Measurements from ENCODE around the gene WDR93.

WDR93 gene

GRCh38 chr15:89735773-89736172 is 45.2 kb downstream of the WDR93 start (continued):
- no peak for TF ChIP-seq ZNF19 (tag by site-specific recombination; IDR thresholded peaks at IDR 0.05; ENCODE audit: low read depth)
- TF ChIP-seq ZNF571 (tag by site-specific recombination; IDR thresholded peaks at IDR 0.05), result no peak

GRCh38 chr15:89740137-89740536 is 49.5 kb downstream of the WDR93 start:
- ChIA-PET CTCF (interaction anchor here (0.6 to 4.0 kb wide), 38 partner anchors 9 to 1466 kb away, joined by 3 to 73 read pairs (median 5); partner anchors contain the start of genes MESP1, PEX11A and WDR93), POLR2A (interaction anchor here (1.0 to 1.1 kb wide), 3 partner anchors 10 to 158 kb away, joined by 3 to 8 read pairs (median 3); partner anchors contain the start of gene MESP1)
- Histone ChIP-seq H3K9me3 (ENCODE audit: control insufficient read depth, insufficient read depth, low read depth, low read length) (no peaks in the 10 kb centered on the region), H3K4me1 (ENCODE audit: control insufficient read depth, insufficient read depth, low read length) (no peaks in the 10 kb centered on the region), H3K36me3 (ENCODE audit: control insufficient read depth in 2 of 2, insufficient read depth in 1 of 2, low read length in 2 of 2) (no peaks in the 10 kb centered on the region), H3K27ac (ENCODE audit: extremely low read depth, low read depth, low read length) (no peak overlapping the region), H3K4me3 (ENCODE audit: low read depth, low read length) (no peak overlapping the region)
- 0 out of 2 replicates have a peak, but pooled peaks have one; percentile 13 for TF ChIP-seq KLF17 (tag by site-specific recombination; IDR thresholded peaks at IDR 0.05)
- TF ChIP-seq ZNF311 (tag by site-specific recombination; IDR thresholded peaks at IDR 0.05; ENCODE audit: borderline replicate concordance), result no peak
- peak; percentile 47; the same call in 1 of the 2 replicates for TF ChIP-seq ZBTB17 (tag by site-specific recombination; IDR thresholded peaks at IDR 0.05)
- no peak for TF ChIP-seq ZNF366 (tag by site-specific recombination; conservative IDR thresholded peaks at IDR 0.05)
- TF ChIP-seq ZNF121 (tag by site-specific recombination; IDR thresholded peaks at IDR 0.05), result no peak
- TF ChIP-seq ZBTB7A (tag by site-specific recombination; IDR thresholded peaks at IDR 0.05; ENCODE audit: low read depth), result no peak
- TF ChIP-seq GLI4 (tag by site-specific recombination; IDR thresholded peaks at IDR 0.05), result no peak
- TF ChIP-seq ZEB2 (tag by site-specific recombination; IDR thresholded peaks at IDR 0.05), result peak; percentile 27; the same call in 1 of the 2 replicates
- TF ChIP-seq TSHZ1 (tag by site-specific recombination; IDR thresholded peaks at IDR 0.05; ENCODE audit: borderline replicate concordance), result no peak
- no peak for TF ChIP-seq ZNF549 (tag by site-specific recombination; IDR thresholded peaks at IDR 0.05)
- TF ChIP-seq ZNF341 (tag by site-specific recombination; IDR thresholded peaks at IDR 0.05; ENCODE audit: low read depth), result no peak
- TF ChIP-seq ZNF837 (tag by site-specific recombination; IDR thresholded peaks at IDR 0.05), result no peak
- TF ChIP-seq ZNF600 (tag by site-specific recombination; IDR thresholded peaks at IDR 0.05), result peak; percentile 50; the same call in 1 of the 2 replicates
- 0 out of 2 replicates have a peak, but pooled peaks have one; percentile 9 for TF ChIP-seq ZBTB8A (tag by site-specific recombination; IDR thresholded peaks at IDR 0.05)
- no peak for TF ChIP-seq ZNF473 (tag by site-specific recombination; IDR thresholded peaks at IDR 0.05)
- no peak for TF ChIP-seq ZNF266 (tag by site-specific recombination; IDR thresholded peaks at IDR 0.05; ENCODE audit: low read depth)
- TF ChIP-seq ZBTB44 (tag by site-specific recombination; IDR thresholded peaks at IDR 0.05), result no peak
- no peak for TF ChIP-seq ZNF521 (tag by site-specific recombination; IDR thresholded peaks at IDR 0.05)
- TF ChIP-seq ZNF654 (tag by site-specific recombination; IDR thresholded peaks at IDR 0.05; ENCODE audit: low read depth), result peak; percentile 88
- no peak for TF ChIP-seq ZNF169 (tag by site-specific recombination; IDR thresholded peaks at IDR 0.05)
- 0 out of 2 replicates have a peak, but pooled peaks have one; percentile 11 for TF ChIP-seq KLF1 (tag by site-specific recombination; IDR thresholded peaks at IDR 0.05)
- no peak for TF ChIP-seq ZNF792 (tag by site-specific recombination; IDR thresholded peaks at IDR 0.05)
- TF ChIP-seq ZNF777 (tag by site-specific recombination; IDR thresholded peaks at IDR 0.05; ENCODE audit: borderline replicate concordance), result no peak
- TF ChIP-seq FEZF1 (tag by site-specific recombination; IDR thresholded peaks at IDR 0.05), result no peak
- TF ChIP-seq ZNF791 (tag by site-specific recombination; IDR thresholded peaks at IDR 0.05), result no peak
- TF ChIP-seq ZNF529 (tag by site-specific recombination; IDR thresholded peaks at IDR 0.05; ENCODE audit: insufficient replicate concordance), result no peak
- no peak for TF ChIP-seq ZSCAN16 (tag by site-specific recombination; IDR thresholded peaks at IDR 0.05)
- peak; percentile 44 for TF ChIP-seq GLIS1 (tag by site-specific recombination; IDR thresholded peaks at IDR 0.05)
- no peak for TF ChIP-seq ELK4 (IDR thresholded peaks at IDR 0.05; ENCODE audit: borderline replicate concordance, low read depth, low read length)
- peak; percentile 24; the same call in 1 of the 2 replicates for TF ChIP-seq GLIS2 (tag by site-specific recombination; IDR thresholded peaks at IDR 0.05)
